Osteocyte (in vitro differentiated cells): ENCODE results near the gene ACVR1B. TPM values are rescaled to one million over a fixed set of nuclear protein-coding genes. Genes with fewer than 3 reads are reported as not detected.
A peak's percentile ranks its signal among the peaks of the same experiment; 100 is the strongest.

Experiments used
- DNase-seq: peaks from one replicate; pipeline ENCODE4 v3.0.0; 2021; ENCODE audit warnings: mixed read lengths; ENCODE audit not compliant: unreplicated experiment; ENCODE audit errors: extremely low spot score
- H3K27ac Mint-ChIP-seq: one replicate; pipeline ENCODE4 v1.8.0; 2021; ENCODE audit warnings: mild to moderate bottlenecking, mixed read lengths; ENCODE audit not compliant: unreplicated experiment
- H3K27me3 Mint-ChIP-seq: one replicate; pipeline ENCODE4 v1.8.0; 2021; ENCODE audit warnings: mixed read lengths; ENCODE audit not compliant: unreplicated experiment
- H3K36me3 Mint-ChIP-seq: one replicate; pipeline ENCODE4 v1.8.0; 2021; ENCODE audit warnings: mixed read lengths; ENCODE audit not compliant: unreplicated experiment
- H3K4me1 Mint-ChIP-seq: one replicate; pipeline ENCODE4 v1.8.0; 2021; ENCODE audit warnings: mixed read lengths; ENCODE audit not compliant: unreplicated experiment
- H3K4me3 Mint-ChIP-seq: one replicate; pipeline ENCODE4 v1.8.0; 2021; ENCODE audit warnings: mild to moderate bottlenecking, moderate library complexity, mixed read lengths; ENCODE audit not compliant: unreplicated experiment
- H3K9me3 Mint-ChIP-seq: one replicate; pipeline ENCODE4 v1.8.0; 2021; ENCODE audit warnings: mixed read lengths; ENCODE audit not compliant: unreplicated experiment
- total RNA-seq: library from RNA; stranded (reverse); gene quantifications from 2 replicates; pipeline ENCODE4 v1.2.1, GENCODE V29; 2021
- TF ChIP-seq, protein P1 (sequence below): fragments of 200-600 bp; sonication (generic); IDR thresholded peaks from 2 replicates; pipeline ENCODE4 v1.5.0; 2021; ENCODE audit warnings: antibody characterized with exemption, mild to moderate bottlenecking, moderate library complexity

The ACVR1B gene
- total RNA-seq, 1 donor from 2014 or later, result 15.8 TPM

GRCh38 chr12:51937926-51938325, 13.6 kb upstream of the ACVR1B start:
- H3K4me3 Mint-ChIP-seq, result no peak overlapping the region

DNA sequence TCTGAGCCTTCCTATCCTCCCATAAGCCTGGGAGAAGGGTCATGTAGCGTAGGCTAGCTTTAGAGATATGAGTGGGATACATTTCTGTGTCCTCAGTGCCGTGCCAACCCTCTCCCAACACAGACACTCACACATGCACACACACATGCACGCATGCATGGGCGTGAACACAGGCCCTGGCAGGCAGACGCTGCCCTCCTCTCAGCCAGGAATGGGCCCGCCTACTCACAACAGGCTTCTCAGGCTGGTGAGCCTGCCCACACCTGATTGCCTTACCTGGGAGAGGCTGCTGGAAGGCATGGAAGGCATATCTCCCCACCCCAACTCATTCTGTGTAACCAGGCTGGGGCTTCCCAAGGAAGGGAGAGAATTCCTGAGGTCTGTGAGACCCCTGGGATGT, 12.8 kb upstream of the ACVR1B start:
- Mint-ChIP-seq H3K27ac (no peak overlapping the region), H3K36me3 (no peaks in the 10 kb centered on the region), H3K27me3 (peaks cover 10% of the 10 kb centered on the region), H3K4me3 (no peak overlapping the region), H3K9me3 (no peaks in the 10 kb centered on the region), H3K4me1 (peaks cover 8% of the 10 kb centered on the region)
- DNase-seq, result no peak
- TF ChIP-seq, protein P1, sequence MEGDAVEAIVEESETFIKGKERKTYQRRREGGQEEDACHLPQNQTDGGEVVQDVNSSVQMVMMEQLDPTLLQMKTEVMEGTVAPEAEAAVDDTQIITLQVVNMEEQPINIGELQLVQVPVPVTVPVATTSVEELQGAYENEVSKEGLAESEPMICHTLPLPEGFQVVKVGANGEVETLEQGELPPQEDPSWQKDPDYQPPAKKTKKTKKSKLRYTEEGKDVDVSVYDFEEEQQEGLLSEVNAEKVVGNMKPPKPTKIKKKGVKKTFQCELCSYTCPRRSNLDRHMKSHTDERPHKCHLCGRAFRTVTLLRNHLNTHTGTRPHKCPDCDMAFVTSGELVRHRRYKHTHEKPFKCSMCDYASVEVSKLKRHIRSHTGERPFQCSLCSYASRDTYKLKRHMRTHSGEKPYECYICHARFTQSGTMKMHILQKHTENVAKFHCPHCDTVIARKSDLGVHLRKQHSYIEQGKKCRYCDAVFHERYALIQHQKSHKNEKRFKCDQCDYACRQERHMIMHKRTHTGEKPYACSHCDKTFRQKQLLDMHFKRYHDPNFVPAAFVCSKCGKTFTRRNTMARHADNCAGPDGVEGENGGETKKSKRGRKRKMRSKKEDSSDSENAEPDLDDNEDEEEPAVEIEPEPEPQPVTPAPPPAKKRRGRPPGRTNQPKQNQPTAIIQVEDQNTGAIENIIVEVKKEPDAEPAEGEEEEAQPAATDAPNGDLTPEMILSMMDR, result no peak

More at GRCh38 chr12:51937926-51938325, 13.6 kb upstream of the ACVR1B start:
- H3K9me3 Mint-ChIP-seq, result no peaks in the 10 kb centered on the region
- peaks cover 8% of the 10 kb centered on the region for H3K4me1 Mint-ChIP-seq
- no peak for DNase-seq
- peaks cover 10% of the 10 kb centered on the region for H3K27me3 Mint-ChIP-seq
- H3K36me3 Mint-ChIP-seq, result no peaks in the 10 kb centered on the region
- TF ChIP-seq, protein P1, result no peak
- H3K27ac Mint-ChIP-seq, result no peak overlapping the region

DNA sequence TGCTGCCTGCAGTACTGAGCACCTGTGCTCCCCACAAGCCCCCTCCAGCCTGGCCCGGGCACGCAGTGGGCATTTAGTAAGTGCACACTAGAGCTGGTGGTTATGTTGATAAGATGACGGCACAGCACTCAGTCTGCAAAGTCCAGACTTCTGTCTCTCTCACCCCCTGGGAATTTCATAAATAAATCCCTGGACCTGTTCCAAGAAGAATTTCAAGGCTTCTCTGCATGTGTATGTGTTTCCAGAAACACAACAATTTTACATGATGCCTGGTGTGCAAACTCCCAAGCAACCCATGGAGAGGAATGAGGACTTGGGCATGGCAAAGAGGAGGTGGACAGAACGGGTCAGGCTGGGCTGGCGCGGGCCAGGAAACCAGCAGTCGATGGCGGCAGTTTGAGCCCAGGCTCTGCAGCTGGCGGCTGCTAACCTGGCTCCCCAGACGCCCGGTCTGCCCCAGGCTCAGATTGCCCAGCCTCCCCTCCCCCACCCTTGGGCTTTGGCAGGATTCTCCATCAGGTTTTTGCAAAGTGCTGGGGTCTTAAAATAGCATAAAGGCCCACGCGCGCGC, 10.4 kb upstream of the ACVR1B start:
- Mint-ChIP-seq H3K36me3 (no peaks in the 10 kb centered on the region), H3K27me3 (peaks cover 4% of the 10 kb centered on the region), H3K27ac (no peak overlapping the region), H3K4me3 (no peak overlapping the region), H3K4me1 (peaks cover 8% of the 10 kb centered on the region), H3K9me3 (peaks cover 17% of the 10 kb centered on the region)
- TF ChIP-seq, protein P1, result no peak
- DNase-seq, result peak; percentile 78

- peaks cover 4% of the 10 kb centered on the region for H3K27me3 Mint-ChIP-seq
- no peak overlapping the region for H3K27ac Mint-ChIP-seq
- H3K9me3 Mint-ChIP-seq, result peaks cover 17% of the 10 kb centered on the region
- no peak for DNase-seq
- H3K4me1 Mint-ChIP-seq, result peaks cover 8% of the 10 kb centered on the region
- H3K4me3 Mint-ChIP-seq, result no peak overlapping the region
- no peaks in the 10 kb centered on the region for H3K36me3 Mint-ChIP-seq
- TF ChIP-seq, protein P1, result no peak
Measured at GRCh38 chr12:51941604-51942003, 9.9 kb upstream of the ACVR1B start.

DNA sequence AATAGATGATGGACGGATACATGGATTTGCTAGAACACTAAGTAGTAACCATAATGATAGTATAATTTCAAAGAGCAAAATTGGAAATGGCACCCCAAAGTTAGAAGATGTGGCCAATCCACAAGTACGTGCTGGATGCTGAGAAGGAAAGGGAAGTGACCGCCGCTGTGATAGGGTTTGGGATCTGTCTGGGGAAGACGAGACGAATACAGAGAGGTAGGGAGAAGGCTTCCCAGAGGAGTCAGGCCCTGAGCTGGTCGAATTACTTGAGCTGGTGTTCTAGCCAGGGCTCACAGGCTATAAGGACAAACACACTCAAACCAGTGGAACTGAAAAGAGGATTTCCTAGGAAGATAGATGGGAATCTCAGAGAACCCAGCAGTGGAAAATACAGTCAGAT, 9.4 kb upstream of the ACVR1B start:
- Mint-ChIP-seq H3K4me3 (no peak overlapping the region), H3K27ac (no peak overlapping the region), H3K4me1 (peaks cover 8% of the 10 kb centered on the region), H3K27me3 (peaks cover 4% of the 10 kb centered on the region), H3K9me3 (peaks cover 17% of the 10 kb centered on the region), H3K36me3 (no peaks in the 10 kb centered on the region)
- TF ChIP-seq, protein P1, result no peak
- peak; percentile 53 for DNase-seq
